GM20000 (cell line): Measurements from ENCODE around the gene GIMD1.

Source experiments
- DNase-seq: peaks from one replicate; pipeline ENCODE4 v3.0.0; 2012; ENCODE audit warnings: low spot score
- TF ChIP-seq, protein P1 (sequence below): IDR thresholded peaks from 2 replicates; pipeline ENCODE4 v1.5.1; 2012; ENCODE audit warnings: mild to moderate bottlenecking, control low read depth; ENCODE audit errors: extremely low read depth, missing control alignments

The GIMD1 gene

DNA sequence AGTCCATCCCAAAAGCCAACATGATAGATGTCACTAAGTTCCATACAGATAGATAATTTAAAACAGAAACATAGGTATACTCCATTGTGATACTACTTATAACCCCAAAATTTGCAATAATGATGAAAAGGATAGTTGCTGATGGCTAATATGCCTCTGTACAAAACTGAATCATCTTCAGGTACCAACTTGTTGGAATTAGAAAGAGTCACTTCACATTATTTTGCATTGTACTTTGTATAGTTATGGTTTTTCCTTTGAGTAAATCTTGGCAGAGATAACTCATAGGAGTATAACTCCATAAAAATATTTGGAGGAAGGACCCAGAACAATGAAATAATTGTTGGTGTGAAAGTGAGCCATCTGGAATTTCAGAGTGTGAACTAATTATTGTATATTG, 17.6 kb downstream of the GIMD1 start:
- no peak for DNase-seq
- TF ChIP-seq, protein P1, sequence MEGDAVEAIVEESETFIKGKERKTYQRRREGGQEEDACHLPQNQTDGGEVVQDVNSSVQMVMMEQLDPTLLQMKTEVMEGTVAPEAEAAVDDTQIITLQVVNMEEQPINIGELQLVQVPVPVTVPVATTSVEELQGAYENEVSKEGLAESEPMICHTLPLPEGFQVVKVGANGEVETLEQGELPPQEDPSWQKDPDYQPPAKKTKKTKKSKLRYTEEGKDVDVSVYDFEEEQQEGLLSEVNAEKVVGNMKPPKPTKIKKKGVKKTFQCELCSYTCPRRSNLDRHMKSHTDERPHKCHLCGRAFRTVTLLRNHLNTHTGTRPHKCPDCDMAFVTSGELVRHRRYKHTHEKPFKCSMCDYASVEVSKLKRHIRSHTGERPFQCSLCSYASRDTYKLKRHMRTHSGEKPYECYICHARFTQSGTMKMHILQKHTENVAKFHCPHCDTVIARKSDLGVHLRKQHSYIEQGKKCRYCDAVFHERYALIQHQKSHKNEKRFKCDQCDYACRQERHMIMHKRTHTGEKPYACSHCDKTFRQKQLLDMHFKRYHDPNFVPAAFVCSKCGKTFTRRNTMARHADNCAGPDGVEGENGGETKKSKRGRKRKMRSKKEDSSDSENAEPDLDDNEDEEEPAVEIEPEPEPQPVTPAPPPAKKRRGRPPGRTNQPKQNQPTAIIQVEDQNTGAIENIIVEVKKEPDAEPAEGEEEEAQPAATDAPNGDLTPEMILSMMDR: no peak

GRCh38 chr4:106347167-106347566, 21.4 kb downstream of the GIMD1 start:
- TF ChIP-seq, protein P1: no peak
- no peak for DNase-seq

DNA sequence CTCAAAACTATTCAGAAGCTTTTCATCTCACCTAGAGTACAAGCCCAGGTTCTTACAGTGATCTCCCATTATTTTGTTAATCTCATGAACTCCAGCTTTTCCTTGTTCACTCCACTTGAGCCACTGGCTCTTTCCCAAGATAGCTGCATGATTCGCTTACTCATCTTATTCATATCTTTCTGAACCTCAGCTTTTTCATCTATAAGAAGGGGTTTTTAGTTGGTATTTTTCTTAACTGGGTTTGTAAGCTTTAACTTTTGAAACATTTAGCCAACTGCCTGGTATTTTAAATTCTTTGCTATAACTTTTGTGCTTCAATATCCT, 24.0 kb downstream of the GIMD1 start:
- no peak for DNase-seq

GRCh38 chr4:106343865-106344646, 24.5 kb downstream of the GIMD1 start:
- DNase-seq: no peak

More for the DNA sequence above, 24.0 kb downstream of the GIMD1 start:
- TF ChIP-seq, protein P1: no peak

GRCh38 chr4:106340774-106341173, 27.8 kb downstream of the GIMD1 start:
- TF ChIP-seq, protein P1: no peak
- no peak for DNase-seq

More at GRCh38 chr4:106343865-106344646, 24.5 kb downstream of the GIMD1 start:
- TF ChIP-seq, protein P1: no peak

DNA sequence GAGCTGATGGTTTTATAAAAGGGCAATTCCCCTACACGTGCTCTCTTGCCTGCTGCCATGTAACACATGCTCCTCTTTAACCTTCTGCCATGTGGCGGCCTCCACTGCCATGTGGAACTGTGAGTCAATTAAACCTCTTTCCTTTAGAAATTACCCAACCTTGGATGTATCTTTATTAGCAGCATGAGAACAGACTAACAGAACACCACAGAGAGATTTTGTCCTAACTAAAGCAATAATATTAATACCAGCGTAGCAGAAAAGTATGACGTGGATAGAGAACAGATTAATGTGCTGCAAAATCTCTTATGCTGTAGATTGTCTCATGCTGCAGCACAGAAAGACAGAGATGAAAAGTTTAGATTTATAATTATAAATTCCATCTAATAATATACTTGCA, 29.1 kb downstream of the GIMD1 start:
- no peak for DNase-seq
- TF ChIP-seq, protein P1: no peak

DNA sequence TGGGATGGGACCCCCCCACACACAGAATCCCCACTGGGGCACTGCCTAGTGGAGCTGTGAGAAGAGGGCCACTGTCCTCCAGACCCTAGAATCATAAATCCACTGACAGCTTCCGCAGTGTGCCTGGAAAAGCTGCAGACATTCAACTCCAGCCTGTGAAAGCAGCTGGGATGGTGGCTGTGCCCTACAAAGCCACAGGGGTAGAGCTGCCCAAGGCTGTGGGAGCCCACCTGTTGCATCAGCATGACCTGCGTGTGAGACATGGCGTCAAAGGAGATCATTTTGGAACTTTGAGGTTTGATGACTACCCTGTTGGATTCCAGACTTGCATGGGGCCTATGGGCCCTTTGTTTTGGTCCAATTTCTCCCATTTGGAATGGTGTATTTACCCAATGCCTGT, 29.9 kb downstream of the GIMD1 start:
- DNase-seq: no peak
- TF ChIP-seq, protein P1: no peak
